HL-60 (cell line): ENCODE results near the gene COQ5.

Source experiments
- DNase-seq, 2 experiments: peaks; one replicate each; pipeline ENCODE4 v3.0.0-alpha.2; 2010 to 2020; ENCODE audit warnings: low read depth in 1 of 2, low spot score in 1 of 2
- H3K27ac ChIP-seq: fragments of 250-450 bp; sonication (Bioruptor Pico); replicated peaks from 2 replicates; pipeline ENCODE4 v1.5.1; 2020; ENCODE audit warnings: mild to moderate bottlenecking, moderate library complexity
- H3K27me3 ChIP-seq: fragments of 250-450 bp; sonication (Bioruptor Pico); 2 replicates; pipeline ENCODE4 v1.5.1; 2021; ENCODE audit warnings: mild to moderate bottlenecking, moderate library complexity; ENCODE audit not compliant: insufficient read depth, poor library complexity, severe bottlenecking
- H3K4me3 ChIP-seq: replicated peaks from 2 replicates; pipeline ENCODE4 v1.5.1; 2011; ENCODE audit warnings: mild to moderate bottlenecking, control low read depth, low read length; ENCODE audit not compliant: insufficient read depth
- CTCF ChIP-seq: IDR thresholded peaks from one replicate; pipeline ENCODE4 v1.5.1; 2011; ENCODE audit warnings: low read length, control low read depth, inconsistent platforms; ENCODE audit not compliant: insufficient read depth
- GABPA ChIP-seq: IDR thresholded peaks from 2 replicates; pipeline ENCODE4 v1.6.1; 2012; ENCODE audit warnings: low read depth
- POLR2AphosphoS5 ChIP-seq: IDR thresholded peaks from 2 replicates; pipeline ENCODE4 v1.6.1; 2012; ENCODE audit warnings: low read depth
- REST ChIP-seq: IDR thresholded peaks from 2 replicates; pipeline ENCODE4 v1.6.1; 2012; ENCODE audit warnings: low read depth; ENCODE audit not compliant: insufficient replicate concordance
- SPI1 ChIP-seq: IDR thresholded peaks from 2 replicates; pipeline ENCODE4 v1.6.1; 2012; ENCODE audit warnings: low read depth, mild to moderate bottlenecking, borderline replicate concordance

Gene COQ5

GRCh38 chr12:120504587-120504986, 24.4 kb downstream of the COQ5 start:
- DNase-seq, result no peak
- Histone ChIP-seq H3K27me3 (no peaks in the 10 kb centered on the region), H3K4me3 (no peak overlapping the region), H3K27ac (no peak overlapping the region)
- TF ChIP-seq SPI1 (no peak), GABPA (no peak), CTCF (no peak), POLR2AphosphoS5 (no peak), REST (no peak)

- no peak for DNase-seq
- TF ChIP-seq POLR2AphosphoS5 (no peak), REST (no peak), GABPA (no peak), SPI1 (no peak), CTCF (no peak)
- Histone ChIP-seq H3K4me3 (no peak overlapping the region), H3K27ac (no peak overlapping the region), H3K27me3 (no peaks in the 10 kb centered on the region)
Observed at GRCh38 chr12:120500581-120500980, 28.4 kb downstream of the COQ5 start.

GRCh38 chr12:120498870-120499515, 30.0 kb downstream of the COQ5 start:
- Histone ChIP-seq H3K4me3 (no peak overlapping the region), H3K27me3 (no peaks in the 10 kb centered on the region), H3K27ac (no peak overlapping the region)
- TF ChIP-seq GABPA (no peak), POLR2AphosphoS5 (no peak), CTCF (no peak), SPI1 (no peak), REST (no peak)
- DNase-seq, result no peak
